Coronary artery (tissue), 2 donors: ENCODE results near the gene PADI2.

Experiments
- DNase-seq: peaks from one replicate; pipeline ENCODE4 v3.0.0-alpha.2; 2017; ENCODE audit warnings: low spot score
- H3K27ac ChIP-seq, 2 donors: fragments of 200-600 bp; sonication (generic); one replicate each; pipeline ENCODE4 v1.5.1; 2016 to 2019
- H3K4me3 ChIP-seq: fragments of 200-600 bp; sonication (generic); 2 replicates; pipeline ENCODE4 v1.5.1; 2016; ENCODE audit warnings: mild to moderate bottlenecking, moderate library complexity
- CTCF ChIP-seq: fragments of 200-600 bp; sonication (generic); IDR thresholded peaks from one replicate; pipeline ENCODE4 v1.5.1; 2019; ENCODE audit warnings: antibody characterized with exemption

Gene PADI2

DNA sequence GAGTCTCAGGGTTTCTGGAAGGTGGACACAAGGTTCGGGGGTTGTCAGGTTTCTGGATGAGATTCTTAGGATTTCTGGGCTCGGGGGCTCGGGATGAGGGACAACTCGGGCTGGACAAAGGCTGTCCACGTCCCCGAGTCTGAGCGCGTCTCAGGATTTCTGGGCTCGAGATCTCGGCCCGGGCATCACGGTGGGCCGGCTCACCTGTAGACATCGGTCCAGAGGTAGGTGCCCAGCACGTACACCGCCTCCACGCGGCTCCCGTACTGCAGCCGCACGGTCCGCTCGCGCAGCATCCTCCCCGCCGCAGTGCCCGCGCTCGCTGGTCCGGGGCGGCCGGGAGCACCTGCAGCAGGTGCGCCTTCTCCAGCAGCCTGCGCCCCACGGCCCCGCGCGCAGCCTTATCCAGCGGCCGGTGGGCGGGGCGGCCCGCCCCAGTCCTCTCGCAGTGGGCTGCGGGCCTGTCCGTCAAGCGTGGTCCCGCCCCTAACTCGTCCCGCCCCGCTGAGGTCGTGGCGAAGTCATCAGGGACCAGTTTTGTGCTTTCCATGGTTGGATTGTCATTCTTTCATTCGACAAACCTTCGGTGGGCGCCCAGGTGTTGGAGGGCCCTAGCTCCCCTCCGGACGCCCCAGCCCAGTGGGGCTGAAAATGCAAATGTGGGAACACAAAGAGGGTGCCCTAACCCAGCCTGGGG lies at the start of gene PADI2:
Gene PADI2, minus strand, starts transcription at position 376 of the 697 bp plus-strand sequence. Its CDS starts 80 bp downstream, at position 296.
- no peak for DNase-seq
- Histone ChIP-seq H3K4me3 (peak within 1 kb of the TSS; percentile 62), H3K27ac (no peak within 1 kb of the TSS)
- no peak for TF ChIP-seq CTCF

DNA sequence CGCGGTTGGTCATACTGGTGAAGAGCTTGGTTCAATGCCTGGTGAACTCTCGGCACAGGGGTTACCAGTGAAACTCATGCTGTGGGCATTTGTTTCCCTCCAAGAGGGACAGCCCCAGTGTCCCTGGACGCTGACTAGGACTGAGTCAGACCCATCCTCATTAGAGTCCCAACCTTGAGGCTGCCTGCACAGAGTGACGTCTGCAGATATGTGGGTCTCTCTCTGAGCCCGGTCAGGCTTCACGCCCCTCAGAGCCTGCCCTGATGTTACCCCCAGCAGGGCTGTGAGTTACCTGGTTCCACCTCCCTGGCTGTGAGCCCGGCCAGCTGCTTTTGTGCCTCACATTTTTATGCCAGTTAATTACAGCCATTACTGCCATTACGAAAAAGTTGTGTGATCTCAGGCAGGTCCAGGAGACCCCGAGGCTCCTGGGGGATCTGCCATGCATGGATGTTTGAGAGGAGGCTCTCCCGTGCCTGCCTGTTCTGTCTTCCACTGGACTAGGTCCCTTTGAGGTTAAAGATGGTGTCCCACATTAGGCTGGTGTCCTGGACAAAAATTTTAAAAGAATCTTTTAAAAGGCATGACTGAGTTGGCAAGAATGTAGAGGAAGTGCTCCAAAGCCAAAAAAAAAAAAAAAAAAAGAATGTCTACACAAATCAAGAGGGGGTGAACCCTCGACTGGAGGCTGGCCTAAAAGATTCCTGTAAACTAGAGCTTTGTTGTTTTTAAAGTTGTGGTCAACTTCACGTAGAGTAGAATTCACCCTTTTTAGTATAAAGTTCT lies 49.0 kb upstream of the PADI2 start:
- TF ChIP-seq CTCF = no peak
- Histone ChIP-seq H3K4me3 (no peak overlapping the region), H3K27ac (no peak overlapping the region)
- no peak for DNase-seq

GRCh38 chr1:17167786-17168090 lies 48.5 kb upstream of the PADI2 start:
- DNase-seq = no peak
- no peak overlapping the region for H3K4me3 ChIP-seq
- H3K27ac ChIP-seq = no peak overlapping the region
- no peak for TF ChIP-seq CTCF

DNA sequence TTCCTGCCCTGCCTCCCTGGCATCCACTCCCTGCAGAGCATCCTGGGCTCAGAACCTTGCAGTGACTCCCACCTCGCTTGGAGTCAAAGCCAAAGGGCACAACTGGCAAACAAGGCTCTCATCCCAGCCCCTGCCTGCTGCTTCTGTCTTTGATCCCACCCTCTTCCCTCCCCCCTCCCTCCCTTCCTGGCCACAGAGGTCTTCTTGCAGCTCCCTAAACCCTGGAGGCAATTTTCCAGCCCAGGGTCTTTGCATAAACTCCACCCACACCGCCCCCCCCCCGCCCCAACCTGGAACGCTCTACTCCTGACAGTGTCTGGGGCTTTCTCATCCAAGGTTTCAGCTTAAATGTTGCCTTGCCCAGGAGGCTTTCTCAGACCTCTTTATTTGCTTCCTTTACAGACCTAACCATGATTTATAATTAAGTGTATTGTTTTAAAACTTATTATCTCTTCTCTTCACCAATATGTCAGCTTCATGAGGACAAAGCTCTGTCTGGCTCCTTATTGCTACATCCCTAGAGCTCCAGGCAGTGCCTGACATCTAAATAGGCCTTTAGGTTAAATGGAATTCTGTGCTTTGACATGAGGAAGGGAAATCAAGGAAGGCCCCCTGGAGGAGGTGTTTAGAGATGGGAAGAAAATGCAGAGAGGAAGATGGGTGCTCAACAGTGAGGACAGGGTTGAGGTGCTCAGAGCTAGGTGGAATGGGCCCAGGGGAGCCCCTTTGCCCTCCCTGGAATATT lies 48.0 kb upstream of the PADI2 start:
- Histone ChIP-seq H3K4me3 (no peak overlapping the region), H3K27ac (no peak overlapping the region)
- no peak for DNase-seq
- TF ChIP-seq CTCF = no peak

GRCh38 chr1:17165823-17166222 lies 46.6 kb upstream of the PADI2 start:
- no peak overlapping the region for H3K4me3 ChIP-seq
- no peak overlapping the region for H3K27ac ChIP-seq
- no peak for TF ChIP-seq CTCF
- DNase-seq = no peak

- Histone ChIP-seq H3K27ac (no peak overlapping the region), H3K4me3 (no peak overlapping the region)
- no peak for TF ChIP-seq CTCF
- no peak for DNase-seq
Observed at GRCh38 chr1:17163789-17164666, 44.8 kb upstream of the PADI2 start.
